H9 (cell line): ENCODE data around the gene ARFGAP1. TPM values are rescaled to one million over a fixed set of nuclear protein-coding genes. Genes with fewer than 3 reads are reported as not detected.

Experiments
- DNase-seq: peaks from one replicate; pipeline ENCODE4 v3.0.0-alpha.2; 2017
- H2AFZ ChIP-seq: one replicate; pipeline ENCODE4 v1.6.1; 2013; ENCODE audit warnings: mild to moderate bottlenecking, low read length, control low read depth, moderate library complexity
- H2AK5ac ChIP-seq: 2 replicates; pipeline ENCODE4 v1.6.1; 2013; ENCODE audit warnings: low read length, control low read depth, mixed read lengths; ENCODE audit not compliant: insufficient read length
- H2BK120ac ChIP-seq: one replicate; pipeline ENCODE4 v1.6.1; 2013; ENCODE audit warnings: low read depth, mild to moderate bottlenecking, low read length, control low read depth, inconsistent platforms; ENCODE audit not compliant: poor library complexity, severe bottlenecking
- H2BK12ac ChIP-seq: 2 replicates; pipeline ENCODE4 v1.6.1; 2013; ENCODE audit warnings: low read length, control low read depth, mixed read lengths, low read depth; ENCODE audit not compliant: insufficient read length
- H2BK15ac ChIP-seq: 2 replicates; pipeline ENCODE4 v1.6.1; 2013; ENCODE audit warnings: low read depth, low read length, control low read depth
- H2BK20ac ChIP-seq: one replicate; pipeline ENCODE4 v1.6.1; 2013; ENCODE audit warnings: low read depth, mild to moderate bottlenecking, low read length, control low read depth, inconsistent platforms; ENCODE audit not compliant: poor library complexity, severe bottlenecking
- H2BK5ac ChIP-seq: 2 replicates; pipeline ENCODE4 v1.6.1; 2013; ENCODE audit warnings: low read length, control low read depth, mixed read lengths; ENCODE audit not compliant: insufficient read length
- H3K14ac ChIP-seq: 2 replicates; pipeline ENCODE4 v1.6.1; 2013; ENCODE audit warnings: low read length, control low read depth; ENCODE audit not compliant: insufficient read depth
- H3K18ac ChIP-seq: 2 replicates; pipeline ENCODE4 v1.6.1; 2013; ENCODE audit warnings: low read depth, mild to moderate bottlenecking, mixed read lengths, low read length, control low read depth; ENCODE audit not compliant: insufficient read length
- H3K23ac ChIP-seq: 2 replicates; pipeline ENCODE4 v1.6.1; 2013; ENCODE audit warnings: low read length, control low read depth, mixed read lengths, low read depth; ENCODE audit not compliant: insufficient read length
- H3K23me2 ChIP-seq: 2 replicates; pipeline ENCODE4 v1.6.1; 2013; ENCODE audit warnings: low read depth, mild to moderate bottlenecking, mixed read lengths, low read length, control low read depth; ENCODE audit not compliant: insufficient read length, poor library complexity, severe bottlenecking
- H3K27ac ChIP-seq: 2 replicates; pipeline ENCODE4 v1.5.1; 2013; ENCODE audit warnings: low read length, control low read depth, mixed read lengths, low read depth; ENCODE audit not compliant: insufficient read length
- H3K27me3 ChIP-seq: 2 replicates; pipeline ENCODE4 v1.6.1; 2013; ENCODE audit warnings: low read length, control low read depth, inconsistent platforms; ENCODE audit not compliant: insufficient read depth
- H3K4ac ChIP-seq: 2 replicates; pipeline ENCODE4 v1.6.1; 2013; ENCODE audit warnings: low read depth, mild to moderate bottlenecking, control low read depth, inconsistent platforms, low read length, moderate library complexity
- H3K4me1 ChIP-seq: 2 replicates; pipeline ENCODE4 v1.6.1; 2013; ENCODE audit warnings: low read length, control low read depth, inconsistent platforms; ENCODE audit not compliant: insufficient read depth
- H3K4me2 ChIP-seq: 2 replicates; pipeline ENCODE4 v1.6.1; 2013; ENCODE audit warnings: low read length, control low read depth, mixed read lengths; ENCODE audit not compliant: insufficient read length, insufficient read depth
- H3K56ac ChIP-seq: 2 replicates; pipeline ENCODE4 v1.6.1; 2013; ENCODE audit warnings: low read depth, mild to moderate bottlenecking, mixed read lengths, low read length, control low read depth; ENCODE audit not compliant: insufficient read length
- H3K79me1 ChIP-seq: 2 replicates; pipeline ENCODE4 v1.6.1; 2013; ENCODE audit warnings: low read depth, mild to moderate bottlenecking, moderate library complexity, low read length, control low read depth, inconsistent platforms; ENCODE audit not compliant: insufficient read depth, poor library complexity, severe bottlenecking
- H3K79me2 ChIP-seq: 2 replicates; pipeline ENCODE4 v1.6.1; 2013; ENCODE audit warnings: low read length, control low read depth, inconsistent platforms; ENCODE audit not compliant: insufficient read depth
- H3K9ac ChIP-seq: 2 replicates; pipeline ENCODE4 v1.6.1; 2013; ENCODE audit warnings: low read length, control low read depth, mixed read lengths; ENCODE audit not compliant: insufficient read length; ENCODE audit errors: extremely low read depth
- H3K9me3 ChIP-seq: one replicate; pipeline ENCODE4 v1.6.1; 2013; ENCODE audit warnings: low read depth, low read length, inconsistent platforms; ENCODE audit not compliant: control insufficient read depth
- H3T11ph ChIP-seq: one replicate; pipeline ENCODE4 v1.6.1; 2013; ENCODE audit warnings: mild to moderate bottlenecking, low read length, control low read depth, inconsistent platforms
- H4K20me1 ChIP-seq: one replicate; pipeline ENCODE4 v1.6.1; 2013; ENCODE audit not compliant: control insufficient read depth, insufficient read length, insufficient read depth
- H4K5ac ChIP-seq: 2 replicates; pipeline ENCODE4 v1.6.1; 2013; ENCODE audit warnings: low read depth, mild to moderate bottlenecking, mixed read lengths, low read length, control low read depth; ENCODE audit not compliant: insufficient read length
- H4K8ac ChIP-seq: replicated peaks from 2 replicates; pipeline ENCODE4 v1.6.1; 2013; ENCODE audit warnings: low read length, control low read depth, mixed read lengths, low read depth; ENCODE audit not compliant: insufficient read length
- H4K91ac ChIP-seq: 2 replicates; pipeline ENCODE4 v1.6.1; 2013; ENCODE audit warnings: low read depth, mild to moderate bottlenecking, moderate library complexity, mixed read lengths, low read length, control low read depth; ENCODE audit not compliant: insufficient read length
- H3K27ac Mint-ChIP-seq, 3 experiments: 2 replicates in 2 of 3; 3 replicates in 1 of 3; pipeline ENCODE4 v1.8.0; 2020 to 2021; ENCODE audit warnings: mixed read lengths in 3 of 3, mild to moderate bottlenecking in 1 of 3, moderate library complexity in 1 of 3
- H3K27me3 Mint-ChIP-seq: 2 replicates; pipeline ENCODE4 v1.8.0; 2021; ENCODE audit warnings: low read depth, mild to moderate bottlenecking, moderate library complexity, mixed read lengths
- H3K36me3 Mint-ChIP-seq, 3 experiments: 2 replicates in 2 of 3; 3 replicates in 1 of 3; pipeline ENCODE4 v1.8.0; 2020 to 2021; ENCODE audit warnings: low read depth in 3 of 3, mixed read lengths in 3 of 3; ENCODE audit not compliant: insufficient read depth in 1 of 3
- H3K4me1 Mint-ChIP-seq, 2 experiments: 2 replicates each; pipeline ENCODE4 v1.8.0; 2020; ENCODE audit warnings: mixed read lengths in 2 of 2
- H3K4me3 Mint-ChIP-seq, 2 experiments: 2 replicates in 1 of 2; 3 replicates in 1 of 2; pipeline ENCODE4 v1.8.0; 2020 to 2021; ENCODE audit warnings: mild to moderate bottlenecking in 2 of 2, mixed read lengths in 2 of 2, moderate library complexity in 1 of 2
- H3K9me3 Mint-ChIP-seq, 2 experiments: 2 replicates in 1 of 2; 3 replicates in 1 of 2; pipeline ENCODE4 v1.8.0; 2020; ENCODE audit warnings: mild to moderate bottlenecking in 2 of 2, mixed read lengths in 2 of 2, moderate library complexity in 1 of 2
- CTCF ChIP-seq: fragments of 200-600 bp; sonication (generic); conservative IDR thresholded peaks from 3 replicates; pipeline ENCODE4 v1.8.0; 2021; ENCODE audit warnings: antibody characterized with exemption, mild to moderate bottlenecking
- WGBS: extraction: QIAGEN DNeasy Blood & Tissue Kit; methylation state at CpG from one replicate; pipeline ENCODE4 v1.1.7; 2013; ENCODE audit warnings: missing lambda C conversion rate, low lambda C conversion rate, mixed read lengths; ENCODE audit not compliant: insufficient read length; ENCODE audit errors: extremely low coverage; 5-methylcytosine and 5-hydroxymethylcytosine counted together
- total RNA-seq: library from RNA; stranded (reverse); gene quantifications from 2 replicates; pipeline ENCODE4 v1.2.1, GENCODE V29; 2021

Gene ARFGAP1
- total RNA-seq, 1 experiment from 2014 or later: 114 TPM

DNA sequence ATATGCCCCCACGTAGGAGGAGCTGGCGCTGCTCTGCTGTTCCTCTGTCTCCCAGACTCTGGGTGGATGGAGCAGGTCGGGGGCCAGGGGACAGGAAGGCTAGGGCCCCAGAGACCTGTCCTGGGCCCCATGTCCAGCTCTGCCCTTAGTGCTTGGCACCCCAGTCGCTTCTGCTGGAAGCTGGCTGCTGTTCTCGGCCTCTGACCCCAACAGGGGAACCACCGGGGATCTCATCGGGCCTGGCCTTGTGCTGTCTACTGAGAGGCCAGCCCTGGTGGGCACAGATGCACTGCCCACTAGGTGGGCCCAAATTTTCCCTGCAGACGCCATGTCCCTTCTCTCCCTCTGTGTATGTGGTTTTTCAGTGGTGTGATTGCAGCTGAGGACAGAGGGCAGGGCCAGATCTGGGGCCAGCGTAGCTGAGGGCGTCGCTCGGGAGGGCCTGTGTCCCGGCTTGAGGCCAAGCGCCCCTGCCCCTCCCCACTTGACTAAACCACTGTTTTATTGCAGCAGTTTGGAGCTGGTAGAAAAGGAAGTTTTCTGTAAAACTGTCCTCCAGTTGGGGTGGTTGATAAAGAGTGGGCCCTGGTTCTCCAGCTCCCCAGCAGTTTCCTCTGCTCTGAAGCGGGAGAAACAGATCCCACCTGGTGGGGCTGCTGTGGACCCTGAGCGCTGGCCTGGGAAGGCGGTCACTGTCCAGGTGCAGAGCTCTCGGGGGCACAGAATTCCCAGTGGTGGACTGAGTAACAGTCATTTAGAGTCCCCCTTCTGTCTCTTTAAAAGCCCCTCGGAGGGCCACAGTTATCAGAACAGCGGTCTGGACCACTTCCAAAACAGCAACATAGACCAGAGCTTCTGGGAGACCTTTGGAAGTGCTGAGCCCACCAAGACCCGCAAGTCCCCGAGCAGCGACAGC, 14.4 kb downstream of the ARFGAP1 start:
- H2BK20ac ChIP-seq: no peak overlapping the region
- no peaks in the 10 kb centered on the region for H3K79me1 ChIP-seq
- no peak overlapping the region for H2BK12ac ChIP-seq
- H2BK120ac ChIP-seq: no peak overlapping the region
- no peak overlapping the region for H3K56ac ChIP-seq
- WGBS: no CpG with 5 or more reads among the region's 23 CpGs
- H3K23ac ChIP-seq: no peak overlapping the region
- no peak overlapping the region for H2BK5ac ChIP-seq
- no peak overlapping the region for H3K18ac ChIP-seq
- no peaks in the 10 kb centered on the region for H3K27me3 ChIP-seq
- no peak for DNase-seq
- Mint-ChIP-seq H3K27me3 (peaks cover 1% of the 10 kb centered on the region; the same call in 1 of the 2 replicates), H3K27ac (no peak overlapping the region; a peak in 1 of 7 replicates), H3K36me3 (peaks cover 6 to 56% (median 41%) of the 10 kb centered on the region in 3 experiments; a peak in 6 of 7 replicates), H3K9me3 (no peaks in the 10 kb centered on the region), H3K4me3 (no peak overlapping the region), H3K4me1 (peaks cover 7% of the 10 kb centered on the region in 2 experiments; a peak in 3 of 4 replicates)
- no peak overlapping the region for H3T11ph ChIP-seq
- no peak overlapping the region for H3K27ac ChIP-seq
- no peak overlapping the region for H4K8ac ChIP-seq
- H4K91ac ChIP-seq: no peak overlapping the region
- no peak overlapping the region for H3K9ac ChIP-seq
- no peaks in the 10 kb centered on the region for H3K4me1 ChIP-seq
- H3K4me2 ChIP-seq: no peak overlapping the region
- no peak overlapping the region for H2AFZ ChIP-seq
- H3K14ac ChIP-seq: no peak overlapping the region
- no peak overlapping the region for H4K5ac ChIP-seq
- no peak for TF ChIP-seq CTCF
- no peaks in the 10 kb centered on the region for H3K79me2 ChIP-seq
- H3K4ac ChIP-seq: no peak overlapping the region
- peaks cover 3% of the 10 kb centered on the region for H3K23me2 ChIP-seq
- no peak overlapping the region for H2AK5ac ChIP-seq
- no peak overlapping the region for H2BK15ac ChIP-seq
- no peaks in the 10 kb centered on the region for H4K20me1 ChIP-seq
- H3K9me3 ChIP-seq: no peaks in the 10 kb centered on the region
